Karpas-422 (cell line): ENCODE measurements around the gene NSA2. TPM values are rescaled to one million over a fixed set of nuclear protein-coding genes. Genes with fewer than 3 reads are reported as not detected.
A peak's percentile ranks its signal among the peaks of the same experiment; 100 is the strongest.

ENCODE experiments used
- DNase-seq: peaks from one replicate; pipeline ENCODE4 v3.0.0-alpha.2; 2015
- H2AFZ ChIP-seq: fragments of 200-600 bp; sonication (generic); 2 replicates; pipeline ENCODE4 v1.6.1; 2014; ENCODE audit warnings: antibody characterized with exemption, low read length, mixed read lengths
- H3K27ac ChIP-seq: fragments of 200-600 bp; sonication (generic); 2 replicates; pipeline ENCODE4 v1.5.1; 2014; ENCODE audit warnings: mild to moderate bottlenecking, low read length, moderate library complexity
- H3K27me3 ChIP-seq: fragments of 200-600 bp; sonication (generic); 2 replicates; pipeline ENCODE4 v1.6.1; 2014; ENCODE audit warnings: low read length, mixed read lengths
- H3K36me3 ChIP-seq: fragments of 200-600 bp; sonication (generic); 2 replicates; pipeline ENCODE4 v1.6.1; 2014; ENCODE audit warnings: low read length, mixed read lengths; ENCODE audit not compliant: insufficient read depth
- H3K4me1 ChIP-seq: fragments of 200-600 bp; sonication (generic); 2 replicates; pipeline ENCODE4 v1.6.1; 2014; ENCODE audit warnings: mild to moderate bottlenecking, low read length, mixed read lengths
- H3K4me2 ChIP-seq: fragments of 200-600 bp; sonication (generic); 2 replicates; pipeline ENCODE4 v1.6.1; 2014; ENCODE audit warnings: low read length, low read depth, mild to moderate bottlenecking; ENCODE audit not compliant: poor library complexity, severe bottlenecking
- H3K4me3 ChIP-seq: fragments of 200-600 bp; sonication (generic); 2 replicates; pipeline ENCODE4 v1.5.1; 2014; ENCODE audit warnings: mild to moderate bottlenecking, antibody characterized with exemption, low read length, mixed read lengths
- H3K79me2 ChIP-seq: fragments of 200-600 bp; sonication (generic); 2 replicates; pipeline ENCODE4 v1.6.1; 2014; ENCODE audit warnings: mild to moderate bottlenecking, low read length, mixed read lengths
- H3K9ac ChIP-seq: fragments of 200-600 bp; sonication (generic); 2 replicates; pipeline ENCODE4 v1.6.0; 2014; ENCODE audit warnings: low read length
- H3K9me2 ChIP-seq: fragments of 200-600 bp; sonication (generic), shearing (Covaris generic); replicated peaks from 2 replicates; pipeline ENCODE4 v1.6.0; 2014; ENCODE audit warnings: mild to moderate bottlenecking, low read length, moderate library complexity; ENCODE audit not compliant: insufficient read depth
- H3K9me3 ChIP-seq: fragments of 300-700, 200-600 bp; sonication (generic); 2 replicates; pipeline ENCODE4 v1.6.1; 2014; ENCODE audit warnings: low read length, mixed read lengths
- H4K20me1 ChIP-seq: fragments of 200-600 bp; sonication (generic); 2 replicates; pipeline ENCODE4 v1.6.1; 2014; ENCODE audit warnings: mild to moderate bottlenecking, antibody characterized with exemption, low read length, low read depth; ENCODE audit not compliant: insufficient read depth
- total RNA-seq: library from RNA; depleted of rRNA; stranded (reverse); fragments of >200 nt; shearing (Covaris generic); gene quantifications from 2 replicates; pipeline ENCODE4 v1.2.3, GENCODE V29; 2014; ENCODE audit warnings: low replicate concordance

NSA2 gene
- total RNA-seq, 1 experiment from 2014 or later = 117 TPM

DNA sequence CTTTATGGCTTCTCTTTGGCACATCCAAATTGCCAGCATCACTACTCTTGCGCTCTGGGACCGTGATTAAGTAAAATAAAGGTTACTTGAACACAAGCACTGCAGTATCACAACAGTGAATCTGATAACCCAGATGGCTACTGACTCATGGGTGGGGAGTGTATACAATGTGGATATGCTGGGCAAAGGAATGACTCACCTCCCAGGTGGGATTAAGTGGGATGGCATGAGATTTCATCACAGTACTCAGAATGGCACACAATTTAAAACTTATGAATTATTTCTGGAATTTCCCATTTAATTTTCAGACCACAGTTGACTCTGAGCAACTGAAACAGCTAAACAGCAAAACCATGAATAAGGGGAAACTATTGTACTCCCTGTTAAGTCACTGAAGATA is 4.5 kb upstream of the NSA2 start:
- H3K27ac ChIP-seq = no peak overlapping the region
- peaks cover 18% of the 10 kb centered on the region for H3K4me1 ChIP-seq
- H3K9ac ChIP-seq = no peak overlapping the region
- no peak for DNase-seq
- no peaks in the 10 kb centered on the region for H3K27me3 ChIP-seq
- H2AFZ ChIP-seq = no peak overlapping the region
- H3K36me3 ChIP-seq = peaks cover 36% of the 10 kb centered on the region
- no peaks in the 10 kb centered on the region for H3K9me2 ChIP-seq
- H4K20me1 ChIP-seq = peaks cover under 1% of the 10 kb centered on the region; the same call in 1 of the 2 replicates
- H3K4me2 ChIP-seq = no peak overlapping the region
- peaks cover 82% of the 10 kb centered on the region for H3K79me2 ChIP-seq
- no peak overlapping the region for H3K4me3 ChIP-seq
- no peaks in the 10 kb centered on the region for H3K9me3 ChIP-seq

DNA sequence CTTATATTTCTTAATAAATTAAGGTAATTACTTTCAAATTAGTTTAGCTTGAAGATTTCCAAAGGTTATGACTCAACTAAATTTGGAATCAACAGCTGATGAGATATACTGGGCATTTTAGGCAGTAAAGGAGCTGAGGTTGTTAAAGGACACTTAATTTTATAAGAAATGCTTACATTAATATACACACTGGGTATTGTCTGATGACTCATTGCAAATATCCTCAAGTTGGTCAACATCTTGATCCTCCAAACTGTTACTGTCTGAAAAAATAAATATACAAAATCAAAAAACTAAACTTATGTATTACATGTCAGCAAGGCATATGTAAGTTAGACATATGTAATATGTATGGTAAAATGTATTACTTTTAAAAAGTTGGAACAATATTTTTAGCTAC is 3.5 kb upstream of the NSA2 start:
- Histone ChIP-seq H3K79me2 (peaks cover 87% of the 10 kb centered on the region), H3K4me1 (peaks cover 25% of the 10 kb centered on the region)

DNA sequence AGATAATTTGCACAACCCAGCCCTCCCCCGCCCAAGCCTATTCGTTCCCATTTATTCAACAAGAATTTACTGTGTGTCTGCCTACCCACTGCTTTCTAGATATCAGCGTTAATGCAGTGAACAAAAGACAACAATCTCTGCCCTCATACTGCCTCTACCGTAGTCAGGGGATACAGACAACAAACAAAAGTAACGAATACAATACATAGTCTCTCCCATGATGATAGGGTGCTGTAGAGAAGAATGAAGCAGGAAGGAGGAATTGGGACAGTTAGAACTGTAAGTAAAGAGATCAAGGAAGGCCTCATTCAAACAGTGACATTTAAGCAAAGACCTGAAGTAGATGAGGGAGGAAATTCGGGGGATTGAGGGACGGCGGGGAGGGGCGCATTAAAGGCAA is 1.8 kb upstream of the NSA2 start:
- no peak for DNase-seq
- Histone ChIP-seq H3K36me3 (peaks cover 23% of the 10 kb centered on the region; the same call in 1 of the 2 replicates), H4K20me1 (peaks cover 11% of the 10 kb centered on the region), H3K79me2 (peaks cover 90% of the 10 kb centered on the region), H3K9me2 (no peaks in the 10 kb centered on the region), H3K4me2 (peak overlapping the region; percentile 79), H3K9me3 (no peaks in the 10 kb centered on the region), H3K4me3 (peak overlapping the region; percentile 97; the same call in 1 of the 2 replicates), H2AFZ (no peak overlapping the region), H3K27me3 (no peaks in the 10 kb centered on the region), H3K9ac (no peak overlapping the region), H3K27ac (no peak overlapping the region), H3K4me1 (peaks cover 27% of the 10 kb centered on the region)

More for the DNA sequence above, 3.5 kb upstream of the NSA2 start:
- H3K27me3 ChIP-seq = no peaks in the 10 kb centered on the region
- no peak overlapping the region for H2AFZ ChIP-seq
- DNase-seq = no peak
- no peaks in the 10 kb centered on the region for H3K9me2 ChIP-seq
- no peak overlapping the region for H3K27ac ChIP-seq
- no peaks in the 10 kb centered on the region for H3K9me3 ChIP-seq
- H4K20me1 ChIP-seq = peaks cover 10% of the 10 kb centered on the region
- H3K4me2 ChIP-seq = no peak overlapping the region
- H3K9ac ChIP-seq = no peak overlapping the region
- peaks cover 27% of the 10 kb centered on the region for H3K36me3 ChIP-seq
- no peak overlapping the region for H3K4me3 ChIP-seq

DNA sequence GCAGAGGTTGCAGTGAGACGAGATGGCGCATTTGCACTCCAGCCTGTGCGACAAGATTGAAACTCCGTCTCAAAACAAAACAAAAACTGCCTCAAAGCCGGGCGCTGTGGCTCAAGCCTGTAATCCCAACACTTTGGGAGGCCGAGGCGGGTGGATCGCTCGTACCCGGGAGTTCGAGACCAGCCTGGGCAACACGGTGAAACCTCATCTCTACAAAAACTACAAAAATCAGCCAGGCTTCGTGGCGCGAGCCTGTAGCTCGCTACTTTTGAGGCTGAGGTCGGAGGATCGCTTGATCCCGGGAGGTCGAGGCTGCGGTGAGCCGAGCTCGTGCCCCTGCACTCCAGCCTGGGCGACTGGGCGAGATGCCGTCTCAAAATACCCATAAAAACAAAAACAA is 1.1 kb upstream of the NSA2 start:
- Histone ChIP-seq H3K9me3 (no peaks in the 10 kb centered on the region), H3K9me2 (no peaks in the 10 kb centered on the region), H3K4me1 (peaks cover 27% of the 10 kb centered on the region), H3K27me3 (no peaks in the 10 kb centered on the region), H3K9ac (peak overlapping the region; percentile 83), H3K4me2 (peak overlapping the region; percentile 79), H3K27ac (no peak overlapping the region), H3K79me2 (peaks cover 83% of the 10 kb centered on the region), H3K4me3 (peak overlapping the region; percentile 97), H2AFZ (no peak overlapping the region), H3K36me3 (peaks cover 23% of the 10 kb centered on the region; the same call in 1 of the 2 replicates), H4K20me1 (peaks cover 11% of the 10 kb centered on the region)
- DNase-seq = no peak

DNA sequence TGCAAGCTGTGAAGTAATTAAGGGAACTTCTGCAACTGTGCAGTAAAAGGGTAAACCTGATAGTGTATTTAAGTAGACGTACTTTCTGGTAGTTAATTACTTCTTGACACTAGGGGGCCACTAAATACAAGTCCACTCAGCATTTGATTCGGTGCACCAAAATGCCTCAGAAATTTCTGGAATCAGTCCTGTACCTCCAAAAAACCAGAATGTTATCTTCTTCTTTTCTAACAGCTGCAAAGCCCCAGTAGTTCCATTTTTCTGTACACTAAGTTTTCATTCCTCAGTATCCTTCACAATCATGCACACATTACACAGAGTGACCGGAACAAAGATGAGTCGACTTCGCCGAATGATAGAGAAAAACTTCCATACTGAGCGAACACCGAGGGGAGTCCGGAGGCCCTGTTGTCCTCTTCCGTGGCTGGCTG is 616 bp upstream of the NSA2 start:
- H4K20me1 ChIP-seq = peaks cover 11% of the 10 kb centered on the region
- DNase-seq = peak; percentile 80
- peaks cover 78% of the 10 kb centered on the region for H3K79me2 ChIP-seq
- H3K4me3 ChIP-seq = peak overlapping the region; percentile 97
- H3K36me3 ChIP-seq = peaks cover 25% of the 10 kb centered on the region; the same call in 1 of the 2 replicates
- no peaks in the 10 kb centered on the region for H3K27me3 ChIP-seq
- peak overlapping the region; percentile 83 for H3K9ac ChIP-seq
- H3K27ac ChIP-seq = peak overlapping the region; percentile 57; the same call in 1 of the 2 replicates
- peaks cover 27% of the 10 kb centered on the region for H3K4me1 ChIP-seq
- H3K4me2 ChIP-seq = peak overlapping the region; percentile 79
- no peaks in the 10 kb centered on the region for H3K9me3 ChIP-seq
- H3K9me2 ChIP-seq = no peaks in the 10 kb centered on the region
- peak overlapping the region; percentile 91 for H2AFZ ChIP-seq

DNA sequence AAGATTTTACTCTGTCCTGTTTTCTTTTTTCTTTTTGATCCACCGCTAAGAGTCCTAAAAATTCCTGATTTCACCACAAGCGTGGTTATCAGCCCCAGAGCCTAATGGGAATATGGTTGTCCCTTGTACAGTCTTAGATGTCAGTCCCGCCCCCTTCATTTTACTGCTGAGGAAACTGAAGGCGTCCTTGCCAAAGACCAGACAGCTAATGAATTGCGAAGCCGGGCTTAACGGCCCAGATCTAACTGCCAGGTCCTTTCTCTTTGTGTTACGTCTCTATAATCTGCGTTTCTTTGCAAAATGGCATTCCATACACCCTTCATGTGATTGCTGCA is 497 bp downstream of the NSA2 start:
- Histone ChIP-seq H3K27ac (peak overlapping the region; percentile 61), H3K36me3 (peaks cover 28% of the 10 kb centered on the region), H2AFZ (peak overlapping the region; percentile 74), H3K4me2 (peak overlapping the region; percentile 85), H3K9me3 (no peaks in the 10 kb centered on the region), H3K9ac (peak overlapping the region; percentile 83), H3K27me3 (no peaks in the 10 kb centered on the region), H3K79me2 (peaks cover 67% of the 10 kb centered on the region), H3K4me3 (peak overlapping the region; percentile 97), H3K9me2 (no peaks in the 10 kb centered on the region), H3K4me1 (peaks cover 27% of the 10 kb centered on the region), H4K20me1 (peaks cover 11% of the 10 kb centered on the region)
- DNase-seq = peak; percentile 77

DNA sequence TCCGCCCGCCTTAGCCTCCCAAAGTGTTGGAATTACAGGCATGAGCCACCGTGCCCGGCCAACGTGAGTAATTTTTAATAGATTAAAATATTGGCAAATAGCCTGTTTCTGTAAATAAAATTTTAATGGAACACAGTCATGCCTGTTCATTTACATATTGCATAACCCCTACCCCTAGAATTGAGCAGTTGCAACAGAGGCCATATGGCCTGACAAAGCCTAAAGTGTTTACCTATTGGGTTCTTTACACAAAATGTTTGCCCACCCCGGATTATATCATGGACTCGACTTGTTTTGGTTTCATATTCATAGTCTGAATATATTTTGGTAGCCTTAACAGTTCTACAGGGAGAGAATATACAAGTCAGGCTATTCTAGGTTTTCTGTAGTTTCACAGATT is 5.3 kb downstream of the NSA2 start:
- no peak for DNase-seq
- no peaks in the 10 kb centered on the region for H3K27me3 ChIP-seq
- no peak overlapping the region for H3K4me2 ChIP-seq
- no peak overlapping the region for H3K4me3 ChIP-seq
- H3K79me2 ChIP-seq = peaks cover 21% of the 10 kb centered on the region
- no peak overlapping the region for H3K9ac ChIP-seq
- H3K4me1 ChIP-seq = peaks cover 9% of the 10 kb centered on the region
- H3K9me2 ChIP-seq = no peaks in the 10 kb centered on the region
- H4K20me1 ChIP-seq = peaks cover 11% of the 10 kb centered on the region
- H3K9me3 ChIP-seq = no peaks in the 10 kb centered on the region
- H2AFZ ChIP-seq = no peak overlapping the region
- H3K27ac ChIP-seq = no peak overlapping the region
- peaks cover 43% of the 10 kb centered on the region for H3K36me3 ChIP-seq

DNA sequence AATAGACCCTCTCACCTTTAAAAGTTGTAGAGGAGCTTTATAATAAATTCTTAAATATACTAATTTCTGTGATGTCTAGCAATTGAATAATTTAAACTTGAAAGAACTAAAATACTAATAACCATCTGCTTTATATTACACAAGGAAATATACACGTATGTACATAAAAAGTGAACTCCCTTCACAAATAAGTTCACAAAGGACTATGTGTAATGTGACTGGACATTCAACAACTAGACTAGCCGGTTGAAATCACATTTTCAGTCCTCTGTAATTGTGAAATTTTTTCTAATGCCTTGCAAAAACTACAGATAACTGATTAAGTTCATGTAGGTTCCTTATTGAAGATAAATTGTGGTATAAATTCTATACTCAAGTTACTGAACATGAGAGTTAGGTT is 11.6 kb downstream of the NSA2 start:
- no peaks in the 10 kb centered on the region for H3K9me2 ChIP-seq
- H2AFZ ChIP-seq = no peak overlapping the region
- no peaks in the 10 kb centered on the region for H3K27me3 ChIP-seq
- DNase-seq = no peak
- no peak overlapping the region for H3K27ac ChIP-seq
- peaks cover 22% of the 10 kb centered on the region; the same call in 1 of the 2 replicates for H3K36me3 ChIP-seq
- peaks cover 12% of the 10 kb centered on the region; the same call in 1 of the 2 replicates for H3K4me1 ChIP-seq
- no peaks in the 10 kb centered on the region for H3K9me3 ChIP-seq
- H3K79me2 ChIP-seq = no peaks in the 10 kb centered on the region
- no peak overlapping the region for H3K4me2 ChIP-seq
- no peak overlapping the region for H3K9ac ChIP-seq
- no peak overlapping the region for H3K4me3 ChIP-seq
- no peaks in the 10 kb centered on the region for H4K20me1 ChIP-seq
